Stimulated activated CD8-positive, alpha-beta memory T cell treated with anti-CD3 and anti-CD28 coated beads, Interleukin-12 subunit alpha, Interleukin-12 subunit beta, amount 100 ng/mL, for 4 hours (primary cell): ENCODE results near the gene ARHGAP26.
"Not testable (repeated sequence)": the region's sequence is repeated elsewhere in the genome, so short reads cannot be mapped to it uniquely, and the experiment has no call there.

Experiments used
- DNase-seq: peaks from one replicate; pipeline ENCODE4 v3.0.0-alpha.2; 2020; ENCODE audit warnings: low read depth

The ARHGAP26 gene

GRCh38 chr5:142959683-142960657, 189.8 kb downstream of the ARHGAP26 start:
- no peak for DNase-seq

GRCh38 chr5:142961440-142962173, 191.4 kb downstream of the ARHGAP26 start:
- DNase-seq = no peak

GRCh38 chr5:142962174-142962533, 192.0 kb downstream of the ARHGAP26 start:
- DNase-seq = no peak

- DNase-seq = not testable (repeated sequence)
Measured at GRCh38 chr5:142965258-142966120, 195.3 kb downstream of the ARHGAP26 start.

- DNase-seq = no peak
Measured at GRCh38 chr5:142966121-142966420, 195.9 kb downstream of the ARHGAP26 start.

GRCh38 chr5:142969186-142969585, 199.0 kb downstream of the ARHGAP26 start:
- no peak for DNase-seq

- no peak for DNase-seq
Measured at GRCh38 chr5:142969624-142970439, 199.7 kb downstream of the ARHGAP26 start.

- DNase-seq = no peak
Measured at GRCh38 chr5:142970440-142971030, 200.4 kb downstream of the ARHGAP26 start.

GRCh38 chr5:142971303-142972013, 201.3 kb downstream of the ARHGAP26 start:
- no peak for DNase-seq

GRCh38 chr5:142972064-142972570, 201.9 kb downstream of the ARHGAP26 start:
- no peak for DNase-seq

- DNase-seq = no peak
Measured at GRCh38 chr5:142973932-142974331, 203.8 kb downstream of the ARHGAP26 start.

- DNase-seq = no peak
Measured at GRCh38 chr5:142974409-142974808, 204.2 kb downstream of the ARHGAP26 start.

- no peak for DNase-seq
Measured at GRCh38 chr5:142976861-142977260, 206.7 kb downstream of the ARHGAP26 start.

- peak; percentile 38 for DNase-seq
Measured at GRCh38 chr5:142977363-142978051, 207.3 kb downstream of the ARHGAP26 start.

- DNase-seq = no peak
Measured at GRCh38 chr5:142978252-142978651, 208.1 kb downstream of the ARHGAP26 start.

GRCh38 chr5:142978726-142979125, 208.5 kb downstream of the ARHGAP26 start:
- no peak for DNase-seq

GRCh38 chr5:142979636-142980035, 209.5 kb downstream of the ARHGAP26 start:
- no peak for DNase-seq

- no peak for DNase-seq
Measured at GRCh38 chr5:142981475-142981874, 211.3 kb downstream of the ARHGAP26 start.
